DOHH2 (cell line): Measurements from ENCODE around the gene STRN.
"Not testable (repeated sequence)": the region's sequence is repeated elsewhere in the genome, so short reads cannot be mapped to it uniquely, and the experiment has no call there.

ENCODE experiments used
- H3F3A ChIP-seq: fragments of 200-600 bp; sonication (generic), shearing (Covaris generic); 2 replicates; pipeline ENCODE4 v1.6.0; 2016; ENCODE audit warnings: antibody characterized with exemption, mild to moderate bottlenecking; ENCODE audit not compliant: control insufficient read depth, insufficient read depth
- H3K27ac ChIP-seq: fragments of 200-600 bp; sonication (generic); 2 replicates; pipeline ENCODE4 v1.5.1; 2014; ENCODE audit warnings: low read depth, mild to moderate bottlenecking, low read length, moderate library complexity
- H3K27me3 ChIP-seq: fragments of 200-600 bp; sonication (generic); 2 replicates; pipeline ENCODE4 v1.6.1; 2014; ENCODE audit warnings: mild to moderate bottlenecking, low read length, mixed read lengths; ENCODE audit not compliant: control insufficient read depth
- H3K36me3 ChIP-seq: fragments of 200-600 bp; sonication (generic); 2 replicates; pipeline ENCODE4 v1.6.1; 2014; ENCODE audit warnings: mild to moderate bottlenecking, low read length, moderate library complexity, mixed read lengths; ENCODE audit not compliant: control insufficient read depth
- H3K4me1 ChIP-seq: fragments of 200-600 bp; sonication (generic); 2 replicates; pipeline ENCODE4 v1.6.1; 2014; ENCODE audit warnings: mild to moderate bottlenecking, low read length, mixed read lengths; ENCODE audit not compliant: control insufficient read depth
- H3K4me2 ChIP-seq: fragments of 200-600 bp; sonication (generic); 2 replicates; pipeline ENCODE4 v1.6.0; 2014; ENCODE audit warnings: mild to moderate bottlenecking, low read length, moderate library complexity
- H3K4me3 ChIP-seq: fragments of 200-600 bp; sonication (generic); 2 replicates; pipeline ENCODE4 v1.5.1; 2014; ENCODE audit warnings: mild to moderate bottlenecking, low read length, mixed read lengths
- H3K79me2 ChIP-seq: fragments of 200-600 bp; sonication (generic); 2 replicates; pipeline ENCODE4 v1.6.1; 2014; ENCODE audit warnings: mild to moderate bottlenecking, low read length, mixed read lengths; ENCODE audit not compliant: control insufficient read depth
- H3K9me2 ChIP-seq: fragments of 200-600 bp; sonication (generic); replicated peaks from 2 replicates; pipeline ENCODE4 v1.6.1; 2014; ENCODE audit warnings: mild to moderate bottlenecking, low read length, mixed read lengths; ENCODE audit not compliant: control insufficient read depth
- H3K9me3 ChIP-seq: fragments of 200-600 bp; sonication (generic); 2 replicates; pipeline ENCODE4 v1.6.1; 2014; ENCODE audit warnings: antibody characterized with exemption, low read length, mixed read lengths; ENCODE audit not compliant: control insufficient read depth, insufficient read depth
- H4K20me1 ChIP-seq: fragments of 200-600 bp; sonication (generic); 2 replicates; pipeline ENCODE4 v1.6.0; 2014; ENCODE audit warnings: low read depth, mild to moderate bottlenecking, antibody characterized with exemption, low read length, moderate library complexity; ENCODE audit not compliant: control insufficient read depth, insufficient read depth
- CTCF ChIP-seq: fragments of 200-600 bp; sonication (generic); IDR thresholded peaks from one replicate; pipeline ENCODE4 v1.5.1; 2014; ENCODE audit warnings: antibody characterized with exemption, mild to moderate bottlenecking, low read depth, low read length; ENCODE audit not compliant: poor library complexity, severe bottlenecking
- EZH2phosphoT487 ChIP-seq: fragments of 200-600 bp; sonication (generic); IDR thresholded peaks from 2 replicates; pipeline ENCODE4 v1.6.1; 2017; ENCODE audit warnings: borderline replicate concordance, mild to moderate bottlenecking, antibody characterized with exemption, low read length, moderate library complexity, mixed read lengths

STRN gene

GRCh38 chr2:36951574-36951973 is 14.8 kb downstream of the STRN start:
- no peak overlapping the region for H3K4me2 ChIP-seq
- H4K20me1 ChIP-seq, result no peaks in the 10 kb centered on the region
- H3K27ac ChIP-seq, result no peak overlapping the region

GRCh38 chr2:36951027-36951518 is 15.3 kb downstream of the STRN start:
- Histone ChIP-seq H3K79me2 (peaks cover 46% of the 10 kb centered on the region), H3K4me3 (no peak overlapping the region), H3K36me3 (no peaks in the 10 kb centered on the region; the same call in 1 of the 2 replicates), H4K20me1 (no peaks in the 10 kb centered on the region), H3K9me2 (no peaks in the 10 kb centered on the region), H3K27me3 (no peaks in the 10 kb centered on the region), H3K27ac (no peak overlapping the region), H3K4me1 (no peaks in the 10 kb centered on the region), H3K4me2 (no peak overlapping the region), H3F3A (0 out of 2 replicates have a peak, but pooled peaks cover 3% of the 10 kb centered on the region), H3K9me3 (no peaks in the 10 kb centered on the region)
- TF ChIP-seq EZH2phosphoT487 (no peak), CTCF (no peak)

More at GRCh38 chr2:36951574-36951973, 14.8 kb downstream of the STRN start:
- Histone ChIP-seq H3K36me3 (no peaks in the 10 kb centered on the region; the same call in 1 of the 2 replicates), H3K9me2 (no peaks in the 10 kb centered on the region), H3K27me3 (no peaks in the 10 kb centered on the region), H3K4me1 (no peaks in the 10 kb centered on the region), H3K9me3 (no peaks in the 10 kb centered on the region), H3K4me3 (no peak overlapping the region), H3K79me2 (peaks cover 51% of the 10 kb centered on the region), H3F3A (0 out of 2 replicates have a peak, but pooled peaks cover 3% of the 10 kb centered on the region)
- TF ChIP-seq EZH2phosphoT487 (no peak), CTCF (no peak)

- TF ChIP-seq CTCF (no peak), EZH2phosphoT487 (no peak)
- H3K36me3 ChIP-seq, result no peaks in the 10 kb centered on the region; the same call in 1 of the 2 replicates
- no peak overlapping the region for H3K4me2 ChIP-seq
- H3K27me3 ChIP-seq, result no peaks in the 10 kb centered on the region
- H3K9me2 ChIP-seq, result no peaks in the 10 kb centered on the region
- H3F3A ChIP-seq, result 0 out of 2 replicates have a peak, but pooled peaks cover 3% of the 10 kb centered on the region
- no peaks in the 10 kb centered on the region for H3K4me1 ChIP-seq
- peaks cover 36% of the 10 kb centered on the region for H3K79me2 ChIP-seq
- H3K9me3 ChIP-seq, result no peaks in the 10 kb centered on the region
- H3K4me3 ChIP-seq, result no peak overlapping the region
- H4K20me1 ChIP-seq, result no peaks in the 10 kb centered on the region
- no peak overlapping the region for H3K27ac ChIP-seq
These were observed 16.5 kb downstream of the STRN start for GRCh38 chr2:36949845-36950244.

- H3K27me3 ChIP-seq, H3K4me2 ChIP-seq, H3K4me1 ChIP-seq, H3K36me3 ChIP-seq, H3K9me2 ChIP-seq, H4K20me1 ChIP-seq, H3K9me3 ChIP-seq, H3K27ac ChIP-seq, H3K4me3 ChIP-seq, H3F3A ChIP-seq: not testable (repeated sequence)
- peaks cover 19% of the 10 kb centered on the region for H3K79me2 ChIP-seq
These were observed 21.1 kb downstream of the STRN start for GRCh38 chr2:36945240-36945639.
